Spleen (tissue), 7 donors: ENCODE measurements around the gene GPHB5.

Experiments
- CTCF ChIP-seq, 11 experiments: fragments of 200-600 bp in 7 of 11; fragments of 450-650 bp in 4 of 11; sonication (generic) in 4 of 11; IDR thresholded peaks in 8 of 11; conservative IDR thresholded peaks in 3 of 11; 1 replicate in 7 of 11; 2 replicates in 4 of 11; pipeline versions ENCODE4 v1.4.0 to v1.8.0; 2016 to 2021; ENCODE audit warnings: antibody characterized with exemption in 11 of 11, inconsistent platforms in 4 of 11, mild to moderate bottlenecking in 1 of 11
- POLR2AphosphoS5 ChIP-seq, 3 donors: sonication (generic); formaldehyde crosslinking; IDR thresholded peaks; one replicate each; pipeline ENCODE4 v1.5.1; 2017; ENCODE audit warnings: antibody characterized with exemption in 3 of 3
- donor health status: DM: no; HTN: no; CAD: no; lungs with moderate emphysema.
- donor health status: DM: no; HTN: no; CAD: no.
- donor health status: DM: no; HTN: no; CAD: no.

GRCh38 chr14:63367742-63368364 lies 49.1 kb upstream of the GPHB5 start:
- TF ChIP-seq CTCF (IDR thresholded peaks at IDR 0.05 in 8 of 11, conservative IDR thresholded peaks at IDR 0.05 in 3 of 11) (no peak), POLR2AphosphoS5 (IDR thresholded peaks at IDR 0.05) (no peak)
